Limb (tissue), 2 donors: ENCODE results near the gene SGMS1.
"Not testable (repeated sequence)": the region's sequence is repeated elsewhere in the genome, so short reads cannot be mapped to it uniquely, and the experiment has no call there.

Experiments used
- DNase-seq, 2 donors: peaks; one replicate each; pipeline ENCODE4 v3.0.0-alpha.2; 2016; ENCODE audit errors: extremely low spot score in 2 of 2

The SGMS1 gene

DNA sequence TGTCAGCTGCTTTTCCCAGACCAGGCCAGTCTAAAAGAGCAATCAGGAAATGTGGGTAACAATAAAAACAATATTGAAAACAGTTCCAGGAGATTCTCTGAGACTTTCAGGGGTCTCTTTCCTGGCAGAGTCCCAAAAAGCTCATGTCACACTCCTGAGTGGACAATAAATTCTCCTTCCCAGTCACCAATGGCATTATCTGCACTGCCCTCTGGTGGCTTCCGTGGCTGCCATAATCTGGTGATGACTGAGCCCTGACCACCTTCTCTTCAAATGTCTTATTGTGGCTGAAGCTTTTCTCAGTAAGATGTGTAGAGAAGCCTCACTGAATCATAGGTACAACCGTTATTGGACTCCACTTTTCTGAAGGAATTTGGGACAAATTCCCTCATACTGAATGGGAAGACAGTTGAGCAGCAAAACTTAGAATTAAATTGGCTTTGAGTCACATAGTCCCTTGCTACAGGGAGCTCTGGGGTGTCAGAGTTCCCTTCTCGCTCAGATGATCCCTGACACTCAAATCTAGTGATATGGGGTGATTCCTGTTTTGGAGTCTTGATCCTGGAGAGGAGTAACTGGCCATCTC is 348.0 kb downstream of the SGMS1 start:
- DNase-seq, result no peak

DNA sequence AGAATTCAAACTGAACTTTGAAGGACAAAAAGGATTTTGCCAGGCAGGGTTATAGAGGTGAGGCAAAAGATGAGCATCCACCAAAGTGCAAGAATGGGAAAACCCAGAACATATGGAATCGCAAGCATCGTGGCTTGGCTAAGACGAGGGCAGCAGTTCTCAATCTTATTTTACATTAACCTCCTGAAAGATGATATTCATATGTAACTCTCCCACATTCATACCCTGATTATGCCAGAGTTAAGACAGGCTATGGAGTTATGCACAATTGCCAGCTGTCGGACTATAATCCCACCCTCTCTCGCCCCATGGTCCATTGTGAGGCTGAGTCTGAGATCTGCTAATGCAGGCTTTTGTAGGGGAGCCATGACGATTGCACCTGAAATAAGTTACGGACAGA is 351.2 kb downstream of the SGMS1 start:
- DNase-seq, result no peak

DNA sequence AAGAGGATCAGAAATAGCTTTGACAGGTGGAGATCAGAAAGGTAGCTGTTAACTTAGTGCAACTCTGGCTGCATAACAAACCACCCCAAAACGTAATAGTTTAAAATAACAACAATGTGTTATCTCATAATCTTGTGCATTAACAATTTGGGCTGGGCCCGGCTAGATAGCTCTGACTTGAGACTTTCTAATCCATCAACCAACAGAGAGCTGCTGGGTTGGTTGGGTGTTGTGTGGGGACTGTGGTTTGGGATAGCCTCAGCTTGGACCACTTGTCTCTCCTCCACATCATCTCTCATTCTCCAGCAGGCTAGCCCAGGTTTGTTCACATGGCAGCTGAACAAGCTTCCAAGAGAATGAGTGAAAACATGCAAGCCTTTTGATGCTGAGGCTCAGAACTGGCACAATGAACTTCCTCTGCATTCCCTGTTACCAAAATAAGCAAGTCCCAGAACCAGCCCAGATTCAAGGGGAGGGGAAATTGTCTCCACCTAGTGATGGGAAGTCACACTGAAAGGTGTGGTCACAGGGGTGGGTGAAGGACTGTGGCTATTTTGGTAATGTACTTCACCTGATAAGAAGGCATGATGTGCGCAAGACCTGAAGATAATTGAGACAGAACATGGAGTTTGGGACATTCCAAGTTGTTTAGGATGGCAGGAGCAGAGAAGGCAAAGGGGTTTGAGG is 352.0 kb downstream of the SGMS1 start:
- DNase-seq, result no peak

DNA sequence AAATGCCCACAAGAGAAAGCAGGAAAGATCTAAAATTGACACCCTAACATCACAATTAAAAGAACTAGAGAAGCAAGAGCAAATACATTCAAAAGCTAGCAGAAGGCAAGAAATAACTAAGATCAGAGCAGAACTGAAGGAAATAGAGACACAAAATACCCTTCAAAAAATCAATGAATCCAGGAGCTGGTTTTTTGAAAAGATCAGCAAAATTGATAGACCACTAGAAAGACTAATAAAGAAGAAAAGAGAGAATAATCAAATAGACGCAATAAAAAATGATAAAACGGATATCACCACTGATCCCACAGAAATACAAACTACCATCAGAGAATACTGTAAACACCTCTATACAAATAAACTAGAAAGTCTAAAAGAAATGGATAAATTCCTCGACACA is 355.9 kb downstream of the SGMS1 start:
- DNase-seq, result not testable (repeated sequence)

DNA sequence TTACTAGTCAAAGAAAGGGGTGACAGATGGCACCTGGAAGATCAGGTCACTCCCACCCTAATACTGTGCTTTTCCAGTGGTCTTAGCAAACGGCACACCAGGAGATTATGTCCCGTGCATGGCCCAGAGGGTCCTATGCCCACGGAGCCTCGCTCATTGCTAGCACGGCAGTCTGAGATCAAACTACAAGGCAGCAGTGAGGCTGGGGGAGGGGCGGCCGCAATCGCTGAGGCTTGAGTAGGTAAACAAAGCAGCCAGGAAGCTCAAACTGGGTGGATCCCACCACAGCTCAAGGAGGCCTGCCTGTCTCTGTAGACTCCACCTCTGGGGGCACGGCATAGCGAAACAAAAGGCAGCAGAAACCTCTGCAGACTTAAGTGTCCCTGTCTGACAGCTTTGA is 361.1 kb downstream of the SGMS1 start:
- not testable (repeated sequence) for DNase-seq

DNA sequence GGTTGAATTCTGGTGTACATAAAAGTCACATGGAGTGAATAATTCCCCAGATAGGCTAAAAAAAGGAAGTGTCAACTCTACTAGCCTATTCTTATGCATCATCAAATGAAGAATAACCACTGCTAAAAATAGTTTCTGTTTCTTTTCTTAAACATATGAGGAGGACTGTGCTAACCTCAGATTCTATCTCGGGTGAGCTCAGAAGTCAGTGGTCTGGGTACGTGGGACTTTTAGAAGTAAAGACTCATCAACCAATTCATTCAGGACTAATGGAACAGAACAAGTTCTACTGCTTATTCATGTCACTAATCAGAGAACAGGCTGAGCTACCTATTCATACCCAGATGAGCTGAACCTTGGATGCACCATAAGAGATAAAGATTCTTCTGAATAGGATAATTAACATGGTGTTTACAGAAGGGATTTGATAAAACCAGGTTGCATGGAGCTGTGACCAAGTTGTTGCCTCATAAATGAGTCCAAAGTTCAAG is 362.9 kb downstream of the SGMS1 start:
- DNase-seq, result no peak
